ENCODE results near the gene R3HDM2.
"Not testable (repeated sequence)": the region's sequence is repeated elsewhere in the genome, so short reads cannot be mapped to it uniquely, and the experiment has no call there.

R3HDM2 gene

GRCh38 chr12:57366315-57366714, 64.5 kb downstream of the R3HDM2 start:
- H3K27ac ChIP-seq = no peak overlapping the region
- ChIA-PET POLR2A (ENCODE audit: low non-redundant PET) (no interaction called here), CTCF (no interaction called here)
- DNase-seq (ENCODE audit: low spot score) = no peak
- no peak for TF ChIP-seq CTCF (conservative IDR thresholded peaks at IDR 0.05; ENCODE audit: low read depth)

GRCh38 chr12:57364156-57364555, 66.7 kb downstream of the R3HDM2 start:
- H3K27ac ChIP-seq; POLR2A ChIA-PET (ENCODE audit: low non-redundant PET); DNase-seq (ENCODE audit: low spot score): not testable (repeated sequence)
- CTCF ChIA-PET = interaction anchor here (0.7 kb wide), 1 partner anchor 331 kb away, joined by 3 read pairs; no protein-coding TSS in a partner anchor

GRCh38 chr12:57360468-57360867, 70.4 kb downstream of the R3HDM2 start:
- no peak for TF ChIP-seq CTCF (conservative IDR thresholded peaks at IDR 0.05; ENCODE audit: low read depth)
- no peak for DNase-seq (ENCODE audit: low spot score)
- ChIA-PET POLR2A (ENCODE audit: low non-redundant PET) (no interaction called here), CTCF (no interaction called here)
- H3K27ac ChIP-seq = no peak overlapping the region

DNA sequence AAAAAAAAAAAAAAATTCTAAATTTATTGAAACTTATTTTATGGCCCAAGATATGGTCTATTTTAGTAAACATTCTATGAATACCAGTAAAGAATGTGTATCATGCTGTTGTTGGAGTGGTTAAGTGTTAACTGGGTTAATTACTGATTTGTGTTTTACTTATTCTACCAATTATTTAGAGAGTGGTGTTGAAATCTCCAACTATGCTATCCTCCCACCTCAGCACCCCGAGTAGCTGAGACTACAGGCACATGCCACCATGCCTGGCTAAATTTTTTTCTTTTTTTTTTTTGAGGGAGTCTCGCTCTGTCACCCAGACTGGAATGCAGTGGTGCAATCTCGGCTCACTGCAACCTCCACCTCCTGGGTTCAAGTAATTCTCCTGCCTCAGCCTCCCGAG, 72.2 kb downstream of the R3HDM2 start:
- TF ChIP-seq CTCF (conservative IDR thresholded peaks at IDR 0.05; ENCODE audit: low read depth) = no peak
- ChIA-PET CTCF (no interaction called here), POLR2A (ENCODE audit: low non-redundant PET) (no interaction called here)
- no peak for DNase-seq (ENCODE audit: low spot score)
- H3K27ac ChIP-seq = no peak overlapping the region

- ChIA-PET POLR2A (ENCODE audit: low non-redundant PET) (no interaction called here), CTCF (no interaction called here)
- TF ChIP-seq CTCF (conservative IDR thresholded peaks at IDR 0.05; ENCODE audit: low read depth) = no peak
- no peak overlapping the region for H3K27ac ChIP-seq
- DNase-seq (ENCODE audit: low spot score) = no peak
These were observed 75.1 kb downstream of the R3HDM2 start for GRCh38 chr12:57355734-57356133.

DNA sequence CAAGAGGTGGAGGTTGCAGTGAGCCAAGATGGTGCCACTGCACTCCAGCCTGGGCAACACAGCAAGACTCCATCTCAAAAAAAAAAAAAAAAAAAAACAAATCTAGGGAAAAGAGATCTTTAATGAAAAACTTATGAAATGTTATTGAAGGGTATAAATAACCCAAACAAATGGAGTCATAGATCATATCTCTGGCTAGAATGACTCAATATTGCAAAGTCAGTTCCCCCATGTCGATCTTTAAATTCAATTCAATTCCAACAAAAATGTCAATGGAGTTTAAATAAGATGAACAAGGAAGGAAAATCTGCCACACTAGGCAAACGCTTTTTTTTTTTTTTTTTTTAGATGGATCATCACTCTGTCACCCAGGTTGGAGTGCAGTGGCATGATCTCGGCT, 78.7 kb downstream of the R3HDM2 start:
- DNase-seq (ENCODE audit: low spot score) = no peak
- CTCF ChIA-PET = interaction anchor here (0.6 kb wide), 1 partner anchor 221 kb away, joined by 6 read pairs; no protein-coding TSS in a partner anchor
- TF ChIP-seq CTCF (conservative IDR thresholded peaks at IDR 0.05; ENCODE audit: low read depth) = no peak
- POLR2A ChIA-PET (ENCODE audit: low non-redundant PET) = no interaction called here
- no peak overlapping the region for H3K27ac ChIP-seq

- no peak for TF ChIP-seq CTCF (conservative IDR thresholded peaks at IDR 0.05; ENCODE audit: low read depth)
- ChIA-PET POLR2A (ENCODE audit: low non-redundant PET) (no interaction called here), CTCF (no interaction called here)
- H3K27ac ChIP-seq = no peak overlapping the region
- DNase-seq (ENCODE audit: low spot score) = no peak
These were observed 83.6 kb downstream of the R3HDM2 start for GRCh38 chr12:57347284-57347683.
